ENCODE data around the gene OMG. TPM values are rescaled to one million over a fixed set of nuclear protein-coding genes. Genes with fewer than 3 reads are reported as not detected.
"Not testable (repeated sequence)": the region's sequence is repeated elsewhere in the genome, so short reads cannot be mapped to it uniquely, and the experiment has no call there.

OMG gene
- total RNA-seq, result 0.26 TPM in 1 of 2 replicates, not detected in the other

GRCh38 chr17:31297090-31297489 lies at the start of gene OMG:
Gene OMG, minus strand, starts transcription at chr17:31297239. Its CDS starts 908 bp downstream, at chr17:31296331.
- no peak for DNase-seq (ENCODE audit: low read depth, low spot score)

- not testable (repeated sequence) for DNase-seq (ENCODE audit: low read depth, low spot score)
Observed at GRCh38 chr17:31345191-31345747, 48.2 kb upstream of the OMG start.

- no peak for DNase-seq (ENCODE audit: low read depth, low spot score)
Observed at GRCh38 chr17:31339906-31340661, 43.0 kb upstream of the OMG start.

GRCh38 chr17:31329221-31329620 lies 32.2 kb upstream of the OMG start:
- no peak for DNase-seq (ENCODE audit: low read depth, low spot score)

GRCh38 chr17:31328160-31328535 lies 31.1 kb upstream of the OMG start:
- DNase-seq (ENCODE audit: low read depth, low spot score), result no peak

- no peak for DNase-seq (ENCODE audit: low read depth, low spot score)
Observed at GRCh38 chr17:31327534-31328159, 30.6 kb upstream of the OMG start.

- DNase-seq (ENCODE audit: low read depth, low spot score), result no peak
Observed at GRCh38 chr17:31323551-31323950, 26.5 kb upstream of the OMG start.

- no peak for DNase-seq (ENCODE audit: low read depth, low spot score)
Observed at GRCh38 chr17:31321966-31322365, 24.9 kb upstream of the OMG start.

- peak; percentile 10 for DNase-seq (ENCODE audit: low read depth, low spot score)
Observed at GRCh38 chr17:31321481-31321880, 24.4 kb upstream of the OMG start, which contains the start of gene EVI2A. Gene EVI2A, minus strand, starts transcription at chr17:31321622. Its CDS starts 2,609 bp downstream, at chr17:31319013.

- no peak for DNase-seq (ENCODE audit: low read depth, low spot score)
Observed at GRCh38 chr17:31320791-31321190, 23.8 kb upstream of the OMG start.

- no peak for DNase-seq (ENCODE audit: low read depth, low spot score)
Observed at GRCh38 chr17:31320241-31320640, 23.2 kb upstream of the OMG start.

- DNase-seq (ENCODE audit: low read depth, low spot score), result no peak
Observed at GRCh38 chr17:31318851-31319661, 22.0 kb upstream of the OMG start.

- DNase-seq (ENCODE audit: low read depth, low spot score), result no peak
Observed at GRCh38 chr17:31318298-31318801, 21.3 kb upstream of the OMG start.

- no peak for DNase-seq (ENCODE audit: low read depth, low spot score)
Observed at GRCh38 chr17:31314782-31315100, 17.7 kb upstream of the OMG start.

- peak; percentile 46 for DNase-seq (ENCODE audit: low read depth, low spot score)
Observed at GRCh38 chr17:31313982-31314781, 17.1 kb upstream of the OMG start, which contains the start of gene EVI2B. Gene EVI2B, minus strand, starts transcription at chr17:31314054. Its CDS starts 8,445 bp downstream, at chr17:31305609.

- not testable (repeated sequence) for DNase-seq (ENCODE audit: low read depth, low spot score)
Observed at GRCh38 chr17:31312223-31312622, 15.2 kb upstream of the OMG start.

- DNase-seq (ENCODE audit: low read depth, low spot score), result no peak
Observed at GRCh38 chr17:31311526-31311925, 14.5 kb upstream of the OMG start.

GRCh38 chr17:31310886-31311285 lies 13.8 kb upstream of the OMG start:
- no peak for DNase-seq (ENCODE audit: low read depth, low spot score)

GRCh38 chr17:31310260-31310659 lies 13.2 kb upstream of the OMG start:
- DNase-seq (ENCODE audit: low read depth, low spot score), result no peak

- no peak for DNase-seq (ENCODE audit: low read depth, low spot score)
Observed at GRCh38 chr17:31309556-31309955, 12.5 kb upstream of the OMG start.

Data from pulmonary artery endothelial cell (primary cell).